Activated CD8-positive, alpha-beta memory T cell treated with anti-CD3 and anti-CD28 coated beads, Interleukin-2, amount 50 U/mL, for 1 hour (primary cell): ENCODE results near the gene PABPN1.

Experiments used
- DNase-seq: peaks from one replicate; pipeline ENCODE4 v3.0.0-alpha.2; 2020; ENCODE audit errors: extremely low read depth

Gene PABPN1

DNA sequence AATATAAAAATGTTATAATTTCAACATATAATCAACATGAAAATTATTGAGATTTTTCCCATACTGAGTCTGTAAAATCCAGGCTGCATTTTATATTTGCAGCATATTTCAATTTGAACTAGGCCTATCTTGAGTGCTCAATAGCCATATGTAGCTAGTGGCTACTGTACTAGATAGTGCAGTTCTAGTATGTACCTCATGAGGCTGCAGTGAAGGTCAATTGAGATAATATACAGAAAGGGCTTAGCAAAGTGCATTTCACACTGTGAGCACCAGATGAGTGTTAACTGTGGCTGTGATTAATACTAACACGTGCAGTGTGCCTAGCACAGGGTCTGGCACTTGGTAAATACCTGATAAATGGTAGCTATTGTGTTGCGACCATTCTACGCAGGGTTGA lies 36.8 kb downstream of the PABPN1 start:
- no peak for DNase-seq

- no peak for DNase-seq
Observed at GRCh38 chr14:23358553-23359166, 37.4 kb downstream of the PABPN1 start.

- DNase-seq = no peak
Observed at GRCh38 chr14:23359167-23359626, 37.9 kb downstream of the PABPN1 start.

GRCh38 chr14:23359722-23360447 lies 38.6 kb downstream of the PABPN1 start:
- DNase-seq = no peak

- no peak for DNase-seq
Observed at GRCh38 chr14:23360496-23360895, 39.2 kb downstream of the PABPN1 start.

DNA sequence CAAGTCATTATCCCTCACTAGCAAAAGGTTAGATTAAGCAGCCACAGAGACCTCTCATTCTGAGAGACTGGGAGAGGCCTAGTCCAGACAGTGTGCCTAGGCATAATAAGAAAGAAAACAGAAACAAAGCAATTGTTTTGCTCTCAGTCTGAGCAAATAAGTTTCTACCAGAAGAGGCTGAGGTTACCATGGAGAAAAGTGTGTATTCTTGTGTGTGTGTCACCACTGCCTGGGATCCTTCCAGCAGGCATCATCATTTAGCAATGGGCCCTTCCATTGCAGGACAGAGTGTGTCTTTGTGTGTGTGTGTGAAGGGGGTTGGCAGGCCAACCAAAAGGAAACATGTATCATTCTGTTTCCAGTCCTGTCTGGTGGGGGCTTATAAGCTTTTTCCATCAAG lies 40.1 kb downstream of the PABPN1 start:
- no peak for DNase-seq

- no peak for DNase-seq
Observed at GRCh38 chr14:23361763-23362162, 40.5 kb downstream of the PABPN1 start.

- DNase-seq = no peak
Observed at GRCh38 chr14:23362200-23362599, 40.9 kb downstream of the PABPN1 start.

GRCh38 chr14:23364164-23365035 lies 43.1 kb downstream of the PABPN1 start:
- DNase-seq = no peak

DNA sequence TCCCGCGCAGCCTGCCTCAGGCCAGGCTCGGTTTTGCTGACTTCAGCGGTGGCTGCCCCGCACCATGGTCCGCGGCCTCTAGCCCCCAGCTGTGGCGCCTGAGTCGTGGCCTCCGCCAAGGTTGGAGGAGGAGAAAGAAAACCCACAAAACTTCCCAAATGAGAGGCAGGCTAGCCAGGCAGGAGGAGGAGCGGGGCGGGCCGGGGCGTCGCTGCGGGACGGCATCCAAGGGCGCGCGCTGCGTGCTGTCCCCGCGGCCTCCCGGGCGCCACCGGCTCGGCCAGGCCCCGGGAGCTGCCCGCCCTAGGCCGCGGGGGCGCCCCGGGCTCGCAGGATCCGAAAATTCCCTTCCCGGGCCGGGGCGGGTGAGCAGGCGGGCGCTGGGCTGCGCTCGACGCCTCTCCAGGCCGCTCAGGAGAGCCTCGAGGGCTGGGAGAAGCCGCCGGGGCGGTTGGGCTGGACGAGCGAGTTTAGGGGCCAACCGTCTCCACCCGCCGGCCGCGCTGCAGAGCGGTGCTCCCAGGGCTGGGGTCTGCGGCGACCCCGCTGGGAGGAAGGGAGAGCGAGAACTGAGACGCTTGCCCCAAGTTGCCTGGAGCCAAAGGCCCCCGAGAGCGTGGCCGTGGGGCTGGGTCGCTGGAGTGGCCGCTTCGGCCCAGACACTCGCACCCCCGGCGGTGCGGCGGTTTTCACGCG lies 43.9 kb downstream of the PABPN1 start, which contains the start of gene EFS:
EFS (minus strand) TSS at position 137 of the 696 bp plus-strand sequence. CDS start 147 bp downstream, outside the sequence.
- DNase-seq = no peak

DNA sequence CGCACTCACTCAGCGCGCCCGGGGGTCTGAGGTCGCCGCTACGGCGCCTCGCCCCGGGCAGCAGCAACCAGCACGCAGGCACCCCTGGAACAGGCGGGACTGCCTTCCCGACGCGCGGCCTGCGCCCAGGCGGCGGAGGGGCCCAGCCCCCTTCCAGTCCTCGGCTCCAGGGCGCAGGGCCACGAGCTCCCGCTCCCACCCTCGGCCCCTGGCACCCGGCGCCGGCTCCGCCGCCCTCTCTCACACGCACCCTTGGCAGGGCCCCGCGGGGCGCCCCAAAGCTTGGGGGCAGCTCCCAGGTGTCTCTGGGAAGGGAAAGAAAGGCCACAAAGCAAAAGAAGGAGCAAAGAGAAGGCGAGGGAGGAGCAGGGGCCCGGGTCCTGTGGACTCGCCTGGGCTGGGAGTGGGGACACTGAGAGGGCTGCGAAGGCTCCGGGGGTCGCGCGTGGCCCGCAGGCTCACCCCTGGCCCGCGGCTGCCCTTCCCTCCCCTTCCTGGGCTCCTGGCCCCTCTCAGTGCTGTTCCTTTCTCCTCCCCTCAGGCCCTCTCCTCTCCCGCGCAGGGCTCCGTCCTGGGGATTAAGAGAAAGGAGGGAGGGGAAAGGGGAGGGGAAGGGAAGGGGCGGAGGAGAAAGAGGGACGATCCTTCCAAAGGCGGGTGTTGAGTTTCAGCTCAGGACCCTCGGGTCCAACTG lies 44.6 kb downstream of the PABPN1 start:
- DNase-seq = no peak

GRCh38 chr14:23366426-23366921 lies 45.2 kb downstream of the PABPN1 start:
- no peak for DNase-seq

DNA sequence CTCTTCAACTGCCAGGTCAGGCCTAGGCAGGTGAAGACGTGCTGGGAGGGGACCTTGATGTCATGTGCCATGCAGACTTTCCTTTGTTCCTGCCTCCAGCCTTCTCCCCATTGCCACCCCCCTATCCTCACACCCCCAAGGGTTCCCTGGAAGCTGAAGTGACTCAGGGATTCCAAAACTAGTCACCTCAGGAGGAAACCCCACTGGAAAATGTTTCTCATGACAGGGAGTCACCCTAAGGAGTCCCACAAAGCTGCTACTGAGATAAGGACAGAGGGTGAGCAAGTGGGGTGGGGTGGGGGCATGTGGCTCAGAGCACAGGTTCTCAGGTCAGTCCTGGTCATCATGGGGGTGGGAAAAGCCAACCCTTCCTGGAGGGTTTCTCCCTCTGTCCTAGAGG lies 49.0 kb downstream of the PABPN1 start:
- DNase-seq = no peak

- DNase-seq = no peak
Observed at GRCh38 chr14:23371865-23372264, 50.6 kb downstream of the PABPN1 start.

DNA sequence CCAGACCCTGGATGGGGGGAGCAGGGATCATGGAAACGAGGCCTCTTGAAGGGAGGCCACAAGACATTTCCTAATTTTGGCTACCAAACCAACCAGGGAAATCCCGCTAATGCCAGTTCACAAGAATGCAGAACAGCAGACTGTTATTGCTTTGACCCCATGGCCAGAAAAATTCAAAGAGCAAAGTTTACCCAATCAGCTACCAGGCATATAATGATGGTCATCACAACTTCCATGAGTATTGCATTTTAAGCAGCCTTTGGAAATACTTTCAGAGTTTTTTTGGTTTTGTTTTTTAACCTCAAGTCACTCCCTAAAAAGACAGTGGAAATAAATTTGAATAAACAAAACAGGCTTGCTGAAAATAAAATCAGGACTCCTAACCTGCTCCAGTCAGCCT lies 51.3 kb downstream of the PABPN1 start, which contains the start of gene IL25:
IL25 (plus strand) TSS at position 301 of the 400 bp plus-strand sequence.
- no peak for DNase-seq

- DNase-seq = no peak
Observed at GRCh38 chr14:23373041-23373440, 51.8 kb downstream of the PABPN1 start.
